Dedifferentiated amniotic fluid mesenchymal stem cell (primary cell): ENCODE measurements around the gene TSPAN31.

Experiments
- DNase-seq: peaks from one replicate; pipeline ENCODE4 v3.0.0-alpha.2; 2016; ENCODE audit errors: extremely low spot score

TSPAN31 gene

GRCh38 chr12:57752668-57753000 lies 7.8 kb downstream of the TSPAN31 start:
- DNase-seq: no peak

- no peak for DNase-seq
Measured at GRCh38 chr12:57753756-57754337, 9.0 kb downstream of the TSPAN31 start.

- no peak for DNase-seq
Measured at GRCh38 chr12:57754411-57755193, 9.8 kb downstream of the TSPAN31 start, which contains the start of gene MARCHF9. TSS of gene MARCHF9 (plus strand) at chr12:57755103. CDS start at chr12:57755529, 426 bp downstream.

- no peak for DNase-seq
Measured at GRCh38 chr12:57755194-57755453, 10.3 kb downstream of the TSPAN31 start.

- DNase-seq: no peak
Measured at GRCh38 chr12:57755454-57756372, 10.9 kb downstream of the TSPAN31 start.

- no peak for DNase-seq
Measured at GRCh38 chr12:57756406-57757341, 11.8 kb downstream of the TSPAN31 start.

- no peak for DNase-seq
Measured at GRCh38 chr12:57757771-57758170, 12.9 kb downstream of the TSPAN31 start.

GRCh38 chr12:57758552-57759359 lies 13.9 kb downstream of the TSPAN31 start:
- DNase-seq: no peak

- no peak for DNase-seq
Measured at GRCh38 chr12:57759360-57759980, 14.6 kb downstream of the TSPAN31 start.

- no peak for DNase-seq
Measured at GRCh38 chr12:57760347-57760982, 15.6 kb downstream of the TSPAN31 start.

- DNase-seq: no peak
Measured at GRCh38 chr12:57761391-57761998, 16.7 kb downstream of the TSPAN31 start.

- DNase-seq: no peak
Measured at GRCh38 chr12:57762463-57762862, 17.6 kb downstream of the TSPAN31 start.

GRCh38 chr12:57763881-57764661 lies 19.2 kb downstream of the TSPAN31 start:
- DNase-seq: no peak

GRCh38 chr12:57764662-57765002 lies 19.8 kb downstream of the TSPAN31 start:
- DNase-seq: no peak

- no peak for DNase-seq
Measured at GRCh38 chr12:57765003-57765697, 20.3 kb downstream of the TSPAN31 start.

- DNase-seq: no peak
Measured at GRCh38 chr12:57765698-57766463, 21.0 kb downstream of the TSPAN31 start.
